Fibroblast of lung (primary cell): ENCODE measurements around the gene RGS3. TPM values are rescaled to one million over a fixed set of nuclear protein-coding genes. Genes with fewer than 3 reads are reported as not detected.
"Not testable (repeated sequence)": the region's sequence is repeated elsewhere in the genome, so short reads cannot be mapped to it uniquely, and the experiment has no call there.

Experiments used
- DNase-seq, 2 donors: peaks; one replicate each; pipeline versions ENCODE4 v3.0.0 to v3.0.0-alpha.2; 2010; ENCODE audit warnings: low read depth in 2 of 2
- H2AFZ ChIP-seq: 2 replicates; pipeline ENCODE4 v1.5.1; 2012; ENCODE audit warnings: low read length, control low read depth, inconsistent platforms
- H3K27ac ChIP-seq: 2 replicates; pipeline ENCODE4 v1.5.1; 2011; ENCODE audit warnings: low read length, control low read depth; ENCODE audit not compliant: insufficient read depth
- H3K27me3 ChIP-seq: 2 replicates; pipeline ENCODE4 v1.5.1; 2011; ENCODE audit warnings: mild to moderate bottlenecking, low read length; ENCODE audit not compliant: control insufficient read depth, insufficient read depth
- H3K36me3 ChIP-seq: 2 replicates; pipeline ENCODE4 v1.5.1; 2011; ENCODE audit warnings: low read length; ENCODE audit not compliant: control insufficient read depth, insufficient read depth
- H3K4me1 ChIP-seq: 2 replicates; pipeline ENCODE4 v1.5.1; 2011; ENCODE audit warnings: low read length; ENCODE audit not compliant: control insufficient read depth, insufficient read depth; ENCODE audit errors: extremely low read depth
- H3K4me2 ChIP-seq: 2 replicates; pipeline ENCODE4 v1.5.1; 2011; ENCODE audit warnings: low read length, control low read depth; ENCODE audit not compliant: insufficient read depth; ENCODE audit errors: extremely low read depth
- H3K4me3 ChIP-seq, 4 experiments: fragments of 200-600 bp in 1 of 4; sonication (generic) in 1 of 4; replicated peaks in 1 of 4; 2 replicates each; pipeline ENCODE4 v1.5.1; 2011 to 2016; ENCODE audit warnings: low read length in 4 of 4, low read depth in 3 of 4, mild to moderate bottlenecking in 3 of 4, control low read depth in 2 of 4, inconsistent platforms in 1 of 4, mixed read lengths in 1 of 4; ENCODE audit not compliant: insufficient read depth in 1 of 4; ENCODE audit errors: control extremely low read depth in 1 of 4
- H3K79me2 ChIP-seq: 2 replicates; pipeline ENCODE4 v1.5.1; 2012; ENCODE audit warnings: mild to moderate bottlenecking, low read length, inconsistent platforms; ENCODE audit not compliant: control insufficient read depth, insufficient read depth
- H3K9ac ChIP-seq: 2 replicates; pipeline ENCODE4 v1.5.1; 2011; ENCODE audit warnings: mild to moderate bottlenecking, low read length, control low read depth; ENCODE audit not compliant: insufficient read depth
- H3K9me3 ChIP-seq: 2 replicates; pipeline ENCODE4 v1.5.1; 2012; ENCODE audit warnings: low read depth, low read length; ENCODE audit not compliant: control insufficient read depth, insufficient read depth
- H4K20me1 ChIP-seq: 2 replicates; pipeline ENCODE4 v1.5.1; 2011; ENCODE audit warnings: low read length; ENCODE audit not compliant: control insufficient read depth, insufficient read depth; ENCODE audit errors: extremely low read depth
- EZH2 ChIP-seq: IDR thresholded peaks from 2 replicates; pipeline ENCODE4 v1.5.1; 2012; ENCODE audit warnings: low read length, control low read depth, mild to moderate bottlenecking; ENCODE audit errors: missing control alignments
- polyA plus RNA-seq, 2 donors: library from polyadenylated mRNA; depleted of rRNA in 1 of 2; stranded (reverse) in 1 of 2; unstranded in 1 of 2; fragments of >200 nt; gene quantifications; 2 replicates each; pipeline ENCODE4 v1.2.1, GENCODE V29; 2011 to 2012; ENCODE audit warnings: missing spikeins in 1 of 2
- total RNA-seq: library from RNA; depleted of rRNA; stranded (reverse); fragments of >200 nt; gene quantifications from 2 replicates; pipeline ENCODE4 v1.2.1, GENCODE V29; 2014
- TF ChIP-seq, protein P1 (sequence below), 2 donors: IDR thresholded peaks in 1 of 2; conservative IDR thresholded peaks in 1 of 2; 1 replicate in 1 of 2; 2 replicates in 1 of 2; pipeline ENCODE4 v1.5.1; 2011 to 2012; ENCODE audit warnings: low read length in 2 of 2, control low read depth in 1 of 2, inconsistent platforms in 1 of 2, low read depth in 1 of 2, mild to moderate bottlenecking in 1 of 2

The RGS3 gene
- total and polyA plus RNA-seq, 2 donors (not counting 1 experiment from before 2014, with no cell fraction given), result 48.1 to 74.3 TPM

DNA sequence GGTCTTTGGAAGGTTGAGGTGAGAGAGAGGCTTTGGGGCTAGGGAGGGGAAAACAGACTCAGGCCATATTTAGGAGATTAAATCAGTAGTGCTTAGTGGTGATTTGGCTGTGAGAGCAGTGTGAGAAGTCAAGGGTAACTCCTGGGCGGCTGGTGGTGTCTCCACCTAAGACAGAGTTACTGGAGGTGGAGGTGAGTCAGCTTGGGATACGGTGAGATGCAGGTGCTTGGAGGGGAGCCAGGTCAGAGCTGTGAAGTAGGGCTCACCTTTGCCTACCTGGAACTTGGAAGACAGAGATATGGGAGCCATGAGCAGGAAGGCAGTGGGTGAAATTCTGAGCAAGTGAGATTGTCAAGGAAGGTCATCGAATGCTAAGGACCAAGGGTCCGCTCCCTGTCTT is 24.5 kb downstream of the RGS3 start:
- TF ChIP-seq, protein P1, sequence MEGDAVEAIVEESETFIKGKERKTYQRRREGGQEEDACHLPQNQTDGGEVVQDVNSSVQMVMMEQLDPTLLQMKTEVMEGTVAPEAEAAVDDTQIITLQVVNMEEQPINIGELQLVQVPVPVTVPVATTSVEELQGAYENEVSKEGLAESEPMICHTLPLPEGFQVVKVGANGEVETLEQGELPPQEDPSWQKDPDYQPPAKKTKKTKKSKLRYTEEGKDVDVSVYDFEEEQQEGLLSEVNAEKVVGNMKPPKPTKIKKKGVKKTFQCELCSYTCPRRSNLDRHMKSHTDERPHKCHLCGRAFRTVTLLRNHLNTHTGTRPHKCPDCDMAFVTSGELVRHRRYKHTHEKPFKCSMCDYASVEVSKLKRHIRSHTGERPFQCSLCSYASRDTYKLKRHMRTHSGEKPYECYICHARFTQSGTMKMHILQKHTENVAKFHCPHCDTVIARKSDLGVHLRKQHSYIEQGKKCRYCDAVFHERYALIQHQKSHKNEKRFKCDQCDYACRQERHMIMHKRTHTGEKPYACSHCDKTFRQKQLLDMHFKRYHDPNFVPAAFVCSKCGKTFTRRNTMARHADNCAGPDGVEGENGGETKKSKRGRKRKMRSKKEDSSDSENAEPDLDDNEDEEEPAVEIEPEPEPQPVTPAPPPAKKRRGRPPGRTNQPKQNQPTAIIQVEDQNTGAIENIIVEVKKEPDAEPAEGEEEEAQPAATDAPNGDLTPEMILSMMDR (conservative IDR thresholded peaks at IDR 0.05 in 1 of 2, IDR thresholded peaks at IDR 0.05 in 1 of 2; ENCODE audit: low read depth in 1 of 2, low read length in 2 of 2), result no peak
- TF ChIP-seq EZH2, result no peak
- Histone ChIP-seq H3K4me3 (no peak overlapping the region), H3K4me2 (peak overlapping the region; percentile 3), H3K27me3 (no peaks in the 10 kb centered on the region), H3K27ac (peak overlapping the region; percentile 44), H4K20me1 (no peaks in the 10 kb centered on the region), H2AFZ (peak overlapping the region; percentile 39), H3K79me2 (no peaks in the 10 kb centered on the region), H3K4me1 (peaks cover 36% of the 10 kb centered on the region), H3K9me3 (no peaks in the 10 kb centered on the region), H3K36me3 (no peaks in the 10 kb centered on the region), H3K9ac (no peak overlapping the region)
- DNase-seq, result no peak

DNA sequence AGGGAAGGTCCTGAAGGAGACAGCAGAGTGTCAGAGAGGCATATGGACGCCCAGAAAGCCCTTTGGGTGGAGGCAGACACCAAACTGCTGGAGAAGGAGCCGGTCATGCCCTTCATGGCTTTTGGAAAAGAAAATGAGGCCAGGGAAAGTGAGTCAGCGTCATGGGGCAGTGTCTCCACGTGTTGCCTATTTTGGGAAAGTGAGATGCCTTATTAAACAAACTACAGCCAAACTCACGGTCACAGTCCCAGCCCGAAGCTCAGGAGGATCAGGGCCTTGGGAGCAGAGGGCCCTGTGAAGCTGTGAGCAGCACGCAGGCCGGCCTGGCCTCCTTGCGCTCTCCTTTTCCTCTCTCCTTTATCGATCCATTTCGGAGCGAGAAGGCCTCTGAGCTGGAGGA is 25.0 kb downstream of the RGS3 start:
- Histone ChIP-seq H3K79me2 (no peaks in the 10 kb centered on the region), H3K36me3 (no peaks in the 10 kb centered on the region)
- DNase-seq, result peak; percentile 15 to 46

DNA sequence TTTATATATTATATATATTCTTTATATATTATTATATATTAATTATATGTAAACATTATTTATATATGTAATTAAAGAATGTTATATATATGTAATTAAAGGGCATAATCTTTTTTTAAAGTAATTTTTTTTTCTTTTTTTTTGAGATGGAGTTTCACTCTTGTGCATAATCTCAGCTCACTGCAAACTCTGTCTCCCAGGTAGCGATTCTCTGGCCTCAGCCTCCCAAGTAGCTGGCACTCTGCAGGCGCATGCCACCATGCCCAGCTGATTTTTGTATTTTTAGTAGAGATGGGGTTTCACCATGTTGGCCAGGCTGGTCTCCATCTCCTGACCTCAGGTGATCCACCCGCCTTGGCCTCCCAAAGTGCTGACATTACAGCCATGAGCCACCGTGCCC is 27.6 kb downstream of the RGS3 start:
- not testable (repeated sequence) for H3K4me3 ChIP-seq, H4K20me1 ChIP-seq, H3K9me3 ChIP-seq, H3K27me3 ChIP-seq, H3K9ac ChIP-seq, DNase-seq, H3K79me2 ChIP-seq, H3K27ac ChIP-seq, H2AFZ ChIP-seq, H3K36me3 ChIP-seq, H3K4me2 ChIP-seq
- peaks cover 16% of the 10 kb centered on the region for H3K4me1 ChIP-seq

More for the DNA sequence above, 25.0 kb downstream of the RGS3 start:
- Histone ChIP-seq H4K20me1 (no peaks in the 10 kb centered on the region), H3K4me3 (no peak overlapping the region), H3K4me1 (peaks cover 36% of the 10 kb centered on the region), H2AFZ (peak overlapping the region; percentile 39), H3K9ac (no peak overlapping the region), H3K27ac (peak overlapping the region; percentile 44), H3K9me3 (no peaks in the 10 kb centered on the region), H3K4me2 (peak overlapping the region; percentile 23), H3K27me3 (no peaks in the 10 kb centered on the region)
- TF ChIP-seq, protein P1 (conservative IDR thresholded peaks at IDR 0.05 in 1 of 2, IDR thresholded peaks at IDR 0.05 in 1 of 2; ENCODE audit: low read depth in 1 of 2, low read length in 2 of 2), result no peak
- TF ChIP-seq EZH2, result no peak
